ENCODE data around the gene UNC5C. TPM values are rescaled to one million over a fixed set of nuclear protein-coding genes. Genes with fewer than 3 reads are reported as not detected.

Gene UNC5C
- total and polyA plus RNA-seq, 10 of the 15 experiments (the other 5 are each of a cell fraction or from before 2014, with no cell fraction given), result 0.02 to 2.0 (median 0.15) TPM; not detected in 1

GRCh38 chr4:95304898-95305297, 243.9 kb downstream of the UNC5C start:
- H3K27ac ChIP-seq (ENCODE audit: control insufficient read depth, insufficient read depth), result no peak overlapping the region
- BruUV-seq (replicated peaks), result no TSS peak
- ChIA-PET CTCF (no interaction called here), SMC1A (ENCODE audit: uncharacterized antibody, unreplicated experiment) (no interaction called here), RAD21 (ENCODE audit: unreplicated experiment) (no interaction called here), POLR2A (interaction anchor here (0.6 kb wide), 1 partner anchor 12 kb away, joined by 4 read pairs; no protein-coding TSS in a partner anchor)
- intact Hi-C loops (cut with micrococcal nuclease; ENCODE audit: unreplicated experiment), result no loop called here
- no peaks in the 10 kb centered on the region for H3K79me2 ChIP-seq (ENCODE audit: control insufficient read depth, insufficient read depth, low read length)
- 0% methylated on average over 1 of the region's 1 CpG for WGBS (ENCODE audit: insufficient coverage, insufficient replicate concordance, low lambda C conversion rate, missing lambda C conversion rate)
- H4K20me1 ChIP-seq (ENCODE audit: control insufficient read depth, insufficient read depth), result no peaks in the 10 kb centered on the region
- in situ Hi-C loops (cut with MboI), result no loop called here
- no peaks in the 10 kb centered on the region for H3K4me1 ChIP-seq (ENCODE audit: control insufficient read depth, insufficient read depth, low read length)
- no peaks in the 10 kb centered on the region for H3K36me3 ChIP-seq (ENCODE audit: control insufficient read depth in 2 of 2, insufficient read depth in 2 of 2, low read length in 1 of 2)
- H3K9ac ChIP-seq (ENCODE audit: control insufficient read depth, insufficient read depth, low read length), result no peak overlapping the region
- DNase-seq (ENCODE audit: low read depth, low spot score) (no peak), FAIRE-seq (no peak), ATAC-seq (no peak; the same call in 2 of the 3 replicates)
- H3K4me3 ChIP-seq, result no peak overlapping the region
- H3K4me2 ChIP-seq (ENCODE audit: control insufficient read depth, insufficient read depth), result no peak overlapping the region
- H2AFZ ChIP-seq (ENCODE audit: control insufficient read depth, low read depth, low read length), result no peak overlapping the region
- no peaks in the 10 kb centered on the region for H3K27me3 ChIP-seq (replicated peaks in 1 of 2; ENCODE audit: control insufficient read depth in 2 of 2, insufficient read depth in 2 of 2, low read length in 1 of 2)
- H3K9me3 ChIP-seq (replicated peaks; ENCODE audit: control insufficient read depth, insufficient read depth, low read length), result no peaks in the 10 kb centered on the region
- TF ChIP-seq SKIL (IDR thresholded peaks at IDR 0.05; ENCODE audit: low read depth, poor library complexity, severe bottlenecking) (no peak), KAT2A (conservative IDR thresholded peaks at IDR 0.05; ENCODE audit: control insufficient read depth, low read depth, low read length) (no peak), ATF7 (IDR thresholded peaks at IDR 0.05; ENCODE audit: low read depth) (no peak), TARDBP (IDR thresholded peaks at IDR 0.05; ENCODE audit: borderline replicate concordance) (no peak), CUX1 (IDR thresholded peaks at IDR 0.05; ENCODE audit: insufficient replicate concordance, low read depth, low read length) (no peak), SUZ12 (IDR thresholded peaks at IDR 0.05; ENCODE audit: unreplicated experiment) (no peak), SMARCA5 (IDR thresholded peaks at IDR 0.05) (no peak), NFIC (IDR thresholded peaks at IDR 0.05; ENCODE audit: low read depth, low read length) (no peak), RCOR1 (conservative IDR thresholded peaks at IDR 0.05; ENCODE audit: low read depth, low read length) (no peak), SIX5 (IDR thresholded peaks at IDR 0.05; ENCODE audit: low read depth, low read length, severe bottlenecking) (no peak), MXI1 (IDR thresholded peaks at IDR 0.05; ENCODE audit: low read depth, low read length) (no peak), SREBF2 (IDR thresholded peaks at IDR 0.05; ENCODE audit: low read length) (no peak), JUND (IDR thresholded peaks at IDR 0.05; ENCODE audit: low read depth, low read length) (no peak), BCL3 (IDR thresholded peaks at IDR 0.05; ENCODE audit: borderline replicate concordance, insufficient read depth, low read depth, low read length, poor library complexity, severe bottlenecking) (no peak)
- TF ChIP-seq, protein P1, sequence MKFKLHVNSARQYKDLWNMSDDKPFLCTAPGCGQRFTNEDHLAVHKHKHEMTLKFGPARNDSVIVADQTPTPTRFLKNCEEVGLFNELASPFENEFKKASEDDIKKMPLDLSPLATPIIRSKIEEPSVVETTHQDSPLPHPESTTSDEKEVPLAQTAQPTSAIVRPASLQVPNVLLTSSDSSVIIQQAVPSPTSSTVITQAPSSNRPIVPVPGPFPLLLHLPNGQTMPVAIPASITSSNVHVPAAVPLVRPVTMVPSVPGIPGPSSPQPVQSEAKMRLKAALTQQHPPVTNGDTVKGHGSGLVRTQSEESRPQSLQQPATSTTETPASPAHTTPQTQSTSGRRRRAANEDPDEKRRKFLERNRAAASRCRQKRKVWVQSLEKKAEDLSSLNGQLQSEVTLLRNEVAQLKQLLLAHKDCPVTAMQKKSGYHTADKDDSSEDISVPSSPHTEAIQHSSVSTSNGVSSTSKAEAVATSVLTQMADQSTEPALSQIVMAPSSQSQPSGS (IDR thresholded peaks at IDR 0.05; ENCODE audit: low read length), result no peak

Measured in GM12878 (cell line).